ENCODE results near the gene BCAS3. TPM values are rescaled to one million over a fixed set of nuclear protein-coding genes. Genes with fewer than 3 reads are reported as not detected.

Gene BCAS3
- total RNA-seq, 4 donors from 2014 or later: 42.1 to 84.7 (median 54.1) TPM

DNA sequence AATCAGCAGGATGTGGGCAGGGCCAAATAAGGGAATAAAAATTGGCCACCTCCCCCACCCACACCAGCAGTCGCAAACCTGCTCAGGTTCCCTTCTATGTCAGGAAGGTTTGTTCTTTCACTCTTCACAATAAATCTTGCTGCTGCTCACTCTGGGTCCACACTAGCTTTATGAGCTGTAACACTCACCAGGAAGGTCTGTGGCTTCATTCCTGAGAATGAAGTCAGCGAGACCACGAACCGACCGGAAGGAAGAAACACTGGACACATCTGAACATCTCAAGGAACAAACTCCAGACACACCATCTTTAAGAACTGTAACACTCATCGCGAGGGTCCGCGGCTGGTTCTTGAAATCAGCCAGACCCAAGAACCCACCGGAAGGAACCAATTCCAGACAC lies 606.5 kb downstream of the BCAS3 start:
- no peak for TF ChIP-seq POLR2A (IDR thresholded peaks at IDR 0.05)
- TF ChIP-seq, protein P1, sequence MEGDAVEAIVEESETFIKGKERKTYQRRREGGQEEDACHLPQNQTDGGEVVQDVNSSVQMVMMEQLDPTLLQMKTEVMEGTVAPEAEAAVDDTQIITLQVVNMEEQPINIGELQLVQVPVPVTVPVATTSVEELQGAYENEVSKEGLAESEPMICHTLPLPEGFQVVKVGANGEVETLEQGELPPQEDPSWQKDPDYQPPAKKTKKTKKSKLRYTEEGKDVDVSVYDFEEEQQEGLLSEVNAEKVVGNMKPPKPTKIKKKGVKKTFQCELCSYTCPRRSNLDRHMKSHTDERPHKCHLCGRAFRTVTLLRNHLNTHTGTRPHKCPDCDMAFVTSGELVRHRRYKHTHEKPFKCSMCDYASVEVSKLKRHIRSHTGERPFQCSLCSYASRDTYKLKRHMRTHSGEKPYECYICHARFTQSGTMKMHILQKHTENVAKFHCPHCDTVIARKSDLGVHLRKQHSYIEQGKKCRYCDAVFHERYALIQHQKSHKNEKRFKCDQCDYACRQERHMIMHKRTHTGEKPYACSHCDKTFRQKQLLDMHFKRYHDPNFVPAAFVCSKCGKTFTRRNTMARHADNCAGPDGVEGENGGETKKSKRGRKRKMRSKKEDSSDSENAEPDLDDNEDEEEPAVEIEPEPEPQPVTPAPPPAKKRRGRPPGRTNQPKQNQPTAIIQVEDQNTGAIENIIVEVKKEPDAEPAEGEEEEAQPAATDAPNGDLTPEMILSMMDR (IDR thresholded peaks at IDR 0.05): no peak
- intact Hi-C loops (cut with DNase I; ENCODE audit: low total_unique reads): no loop called here
- no peak for DNase-seq (ENCODE audit: low spot score in 2 of 2)
- 94 to 98% methylated on average over 10 of the region's 10 CpGs for WGBS, 2 donors
- H3K4me3 ChIP-seq (ENCODE audit: low read depth, poor library complexity, severe bottlenecking): no peak overlapping the region

DNA sequence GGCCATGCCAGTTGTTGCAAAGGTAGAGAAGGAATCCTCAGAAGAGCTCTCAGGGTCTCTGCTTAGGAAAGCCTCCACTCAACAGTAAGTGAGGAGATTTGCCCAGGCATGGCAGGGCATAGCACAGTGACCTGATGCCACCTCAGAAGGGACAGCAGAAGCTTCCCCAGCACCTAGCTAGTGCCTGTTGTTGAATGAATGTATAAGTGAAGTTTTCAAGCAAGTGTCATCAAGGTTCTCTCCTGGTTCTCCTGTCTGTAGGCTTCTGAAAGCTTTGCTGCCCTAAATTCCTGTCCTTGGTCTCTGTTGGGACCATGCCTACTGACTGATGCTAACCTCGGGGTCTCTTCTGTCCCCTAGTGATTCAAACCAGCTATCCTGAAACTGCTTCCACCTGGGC lies 607.1 kb downstream of the BCAS3 start:
- no peak overlapping the region for H3K4me3 ChIP-seq (ENCODE audit: low read depth, poor library complexity, severe bottlenecking)
- no peak for TF ChIP-seq POLR2A (IDR thresholded peaks at IDR 0.05)
- TF ChIP-seq, protein P1 (IDR thresholded peaks at IDR 0.05): no peak
- 88 to 94% methylated on average over 1 of the region's 1 CpG for WGBS, 2 donors
- DNase-seq (ENCODE audit: low spot score in 2 of 2): no peak
- intact Hi-C loops (cut with DNase I; ENCODE audit: low total_unique reads): no loop called here

DNA sequence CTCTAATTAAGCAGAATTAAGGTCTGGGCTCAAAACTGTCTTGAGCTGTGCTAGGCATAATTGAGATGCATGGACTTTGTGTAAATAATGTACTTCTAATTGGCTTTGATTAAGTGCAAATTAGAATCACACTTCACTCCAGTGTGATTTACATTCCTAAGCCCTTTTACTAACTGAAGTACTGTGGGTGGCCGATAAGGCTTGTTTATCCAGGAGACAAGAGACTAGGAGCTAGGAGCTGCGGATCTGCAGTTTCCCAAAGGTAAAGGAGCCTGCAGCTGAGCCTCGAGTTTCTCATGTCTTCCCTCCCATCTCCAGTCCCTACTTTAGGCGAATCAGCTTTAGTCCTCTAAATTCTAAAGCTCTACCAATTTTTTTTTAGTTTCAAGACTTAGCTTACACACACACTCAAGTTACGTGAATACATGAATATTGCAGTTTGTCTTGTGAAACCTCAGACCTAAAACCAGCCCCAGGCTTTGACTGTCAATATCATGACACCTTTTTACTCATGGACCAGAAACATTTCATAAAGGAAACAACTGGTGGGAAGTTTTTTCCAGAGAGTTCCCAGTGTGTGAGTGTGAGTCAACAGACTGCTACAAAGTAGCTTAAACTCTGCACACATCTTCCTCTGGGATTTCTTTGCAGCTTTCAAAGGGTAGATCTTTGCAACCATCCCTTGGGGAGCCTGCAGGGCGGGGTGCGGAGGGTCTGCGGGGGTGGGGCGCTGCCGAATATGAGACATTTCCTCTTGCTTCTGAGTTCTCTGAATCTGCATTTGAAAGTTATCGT lies 608.1 kb downstream of the BCAS3 start:
- intact Hi-C loops (cut with DNase I; ENCODE audit: low total_unique reads): no loop called here
- TF ChIP-seq POLR2A (IDR thresholded peaks at IDR 0.05): no peak
- TF ChIP-seq, protein P1 (IDR thresholded peaks at IDR 0.05): no peak
- DNase-seq (ENCODE audit: low spot score in 2 of 2): no peak
- 67 to 74% methylated on average over 11 of the region's 11 CpGs for WGBS, 2 donors
- no peak overlapping the region for H3K4me3 ChIP-seq (ENCODE audit: low read depth, poor library complexity, severe bottlenecking)

DNA sequence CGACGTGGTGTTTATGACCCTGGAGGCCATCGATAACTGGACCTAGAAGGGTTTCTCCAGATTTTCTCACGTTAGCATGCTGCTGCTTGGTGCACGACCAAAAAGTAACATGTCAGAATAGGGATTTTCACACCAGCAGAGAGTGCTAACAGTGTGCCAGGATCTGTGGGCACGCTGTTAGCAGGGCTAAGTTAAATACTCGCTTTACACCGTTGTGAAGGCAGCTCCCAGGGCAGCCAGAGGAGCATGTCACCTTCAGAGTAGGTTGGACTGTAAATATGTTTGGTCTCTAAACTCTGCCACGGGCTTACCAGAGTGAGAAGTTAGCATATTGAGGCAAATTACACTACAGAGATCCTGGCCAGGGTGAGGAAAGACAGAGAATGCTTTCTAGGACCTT lies 608.8 kb downstream of the BCAS3 start:
- no peak for TF ChIP-seq POLR2A (IDR thresholded peaks at IDR 0.05)
- TF ChIP-seq, protein P1 (IDR thresholded peaks at IDR 0.05): no peak
- no peak for DNase-seq (ENCODE audit: low spot score in 2 of 2)
- H3K4me3 ChIP-seq (ENCODE audit: low read depth, poor library complexity, severe bottlenecking): no peak overlapping the region
- 74 to 77% methylated on average over 9 of the region's 9 CpGs for WGBS, 2 donors
- intact Hi-C loops (cut with DNase I; ENCODE audit: low total_unique reads): no loop called here

DNA sequence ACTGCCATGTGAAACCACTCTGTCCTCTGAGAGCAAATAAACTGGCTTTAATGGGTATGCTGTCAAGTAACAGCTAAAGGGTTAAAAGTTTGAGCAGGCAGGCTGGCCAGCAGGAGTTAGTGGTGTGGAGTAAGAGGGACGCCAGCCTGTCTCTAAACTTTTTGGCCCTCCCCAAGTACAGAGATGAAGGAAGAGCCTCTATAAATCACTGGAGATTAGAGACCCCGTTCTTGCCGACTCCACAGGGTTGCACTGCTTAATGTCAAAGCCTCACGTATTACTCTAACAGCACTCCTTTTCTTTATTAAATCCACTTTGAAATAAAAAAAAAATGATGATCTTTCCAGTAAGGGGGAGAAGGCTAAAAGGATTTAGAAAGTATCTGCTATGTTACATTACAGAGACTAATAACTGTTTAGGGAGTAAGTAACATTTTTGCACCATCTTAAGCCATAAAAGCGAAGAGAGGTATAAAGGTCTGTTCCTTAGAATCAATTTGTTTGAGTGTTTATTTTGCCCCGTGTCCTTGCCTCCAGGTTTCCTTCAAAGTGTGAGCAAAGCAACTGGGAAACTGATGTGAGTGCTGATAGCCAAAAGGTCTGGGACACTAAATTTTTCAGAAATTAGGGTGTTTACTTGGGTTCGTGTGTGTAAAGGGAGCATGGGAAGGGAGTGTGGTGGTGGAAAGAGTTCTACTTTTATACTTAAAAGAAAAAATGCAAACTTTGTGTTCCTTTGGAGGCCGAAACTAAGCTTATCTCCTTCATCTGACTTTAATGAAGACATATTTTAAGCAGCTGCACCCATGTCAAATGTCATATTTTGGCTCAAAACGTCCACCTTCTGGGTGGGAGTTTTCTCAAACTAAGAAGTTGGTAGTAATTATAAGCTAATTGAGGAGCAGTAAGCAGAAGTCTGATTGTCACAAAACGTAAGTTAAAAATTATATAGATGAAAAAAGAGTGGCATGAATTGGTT lies 612.0 kb downstream of the BCAS3 start:
- DNase-seq (ENCODE audit: low spot score in 2 of 2): no peak
- no peak overlapping the region for H3K4me3 ChIP-seq (ENCODE audit: low read depth, poor library complexity, severe bottlenecking)
- intact Hi-C loops (cut with DNase I; ENCODE audit: low total_unique reads): no loop called here
- TF ChIP-seq, protein P1 (IDR thresholded peaks at IDR 0.05): no peak
- TF ChIP-seq POLR2A (IDR thresholded peaks at IDR 0.05): no peak
- WGBS, 2 donors: 68 to 74% methylated on average over 10 of the region's 10 CpGs

Data from lower leg skin (tissue), 4 donors.